Stimulated activated CD8-positive, alpha-beta memory T cell treated with anti-CD3 and anti-CD28 coated beads, Interleukin-7, amount 100 ng/mL, for 4 hours (primary cell): Measurements from ENCODE around the gene PDSS2.

Experiments used
- DNase-seq, 2 donors: peaks; one replicate each; pipeline ENCODE4 v3.0.0-alpha.2; 2020; ENCODE audit warnings: low read depth in 2 of 2

PDSS2 gene

GRCh38 chr6:107271208-107271790, 188.1 kb downstream of the PDSS2 start:
- DNase-seq, result no peak

GRCh38 chr6:107267634-107268033, 191.7 kb downstream of the PDSS2 start:
- no peak for DNase-seq

DNA sequence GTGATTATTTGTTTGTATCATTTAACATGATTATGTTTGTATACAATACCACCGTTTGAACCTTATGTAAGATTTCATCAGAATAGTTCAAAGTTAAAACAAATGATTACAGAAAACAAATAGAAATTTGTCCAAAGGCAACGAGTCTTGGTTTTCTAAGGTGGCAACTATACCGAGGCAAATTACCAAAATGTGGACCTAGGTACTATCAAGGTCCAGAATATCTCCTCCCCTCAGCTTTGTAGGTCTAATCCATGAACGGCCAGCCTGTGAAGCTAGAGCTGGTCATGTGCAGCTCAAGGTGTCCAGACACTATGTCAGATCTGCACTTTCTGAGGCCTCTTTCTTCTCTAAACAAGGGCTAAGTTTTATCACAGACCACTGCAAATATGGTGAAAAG, 192.4 kb downstream of the PDSS2 start:
- no peak for DNase-seq

DNA sequence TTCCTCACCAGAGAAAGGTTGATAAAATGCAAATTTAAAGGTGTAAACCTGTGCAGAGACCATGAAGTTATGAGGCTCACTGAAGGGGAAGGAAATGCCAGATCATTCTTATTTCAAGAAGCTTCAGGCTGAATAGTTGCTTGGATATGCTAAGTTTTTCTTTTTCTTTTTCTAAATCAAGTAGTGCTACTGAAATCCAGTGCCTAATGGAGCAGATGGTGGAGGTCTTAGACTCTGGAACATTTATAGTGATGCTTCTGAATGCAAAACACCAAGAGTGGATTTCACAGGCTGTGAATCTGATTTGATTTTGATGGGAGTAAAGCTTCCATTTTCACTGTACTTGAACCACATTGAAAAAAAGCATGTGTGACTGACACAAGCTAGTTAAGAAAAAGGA, 192.8 kb downstream of the PDSS2 start:
- DNase-seq, result no peak

GRCh38 chr6:107264357-107264840, 195.0 kb downstream of the PDSS2 start:
- no peak for DNase-seq

DNA sequence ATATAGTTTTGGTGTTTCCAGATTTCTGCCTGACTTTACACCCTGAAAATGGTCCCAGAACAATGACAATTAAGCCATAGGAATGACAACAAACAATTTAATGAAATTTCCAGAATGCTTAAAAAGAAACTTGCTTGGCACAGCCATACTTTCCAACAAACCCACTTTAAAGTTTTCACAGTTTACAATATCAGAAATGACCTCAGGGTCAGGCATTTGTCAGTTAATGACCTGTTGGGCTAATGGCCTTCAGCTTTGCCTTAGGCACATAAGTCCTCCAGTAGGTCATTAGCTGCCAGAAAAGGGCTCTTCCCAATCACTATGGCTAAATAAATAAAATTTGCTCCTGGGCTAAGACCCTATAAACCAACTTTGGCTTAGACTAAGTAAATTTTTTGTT, 199.4 kb downstream of the PDSS2 start:
- no peak for DNase-seq

- no peak for DNase-seq
These were observed 211.2 kb downstream of the PDSS2 start for GRCh38 chr6:107248147-107248546.

DNA sequence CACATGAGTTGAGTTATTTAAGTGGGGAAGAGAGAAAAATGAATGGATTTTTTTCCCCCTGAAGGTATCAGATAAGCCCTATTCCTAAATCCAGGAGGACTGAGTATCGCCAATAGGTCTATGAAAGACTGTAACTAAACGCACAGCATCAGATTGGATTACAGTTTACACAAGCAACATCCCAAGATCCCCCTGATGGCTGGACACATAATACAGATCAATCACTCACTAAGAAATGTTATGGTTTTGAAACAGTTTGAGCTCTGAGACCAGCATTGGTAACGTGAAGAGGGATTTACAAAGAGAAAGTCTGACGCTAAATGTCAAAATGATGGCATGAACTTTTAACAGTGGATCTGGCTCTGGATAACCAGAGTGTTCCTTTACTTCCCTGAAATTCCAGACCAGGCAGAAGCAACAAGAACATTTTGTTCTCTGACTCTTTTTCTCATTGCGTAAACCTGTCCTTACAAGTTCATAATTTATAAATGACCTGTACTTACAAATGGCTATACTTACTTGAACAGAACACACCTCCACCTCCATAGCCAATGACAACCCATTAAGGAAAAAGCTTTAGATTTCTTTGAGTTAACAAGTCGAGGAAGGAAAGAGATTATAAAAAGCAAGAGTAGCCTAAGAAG, 212.3 kb downstream of the PDSS2 start:
- DNase-seq, result no peak

DNA sequence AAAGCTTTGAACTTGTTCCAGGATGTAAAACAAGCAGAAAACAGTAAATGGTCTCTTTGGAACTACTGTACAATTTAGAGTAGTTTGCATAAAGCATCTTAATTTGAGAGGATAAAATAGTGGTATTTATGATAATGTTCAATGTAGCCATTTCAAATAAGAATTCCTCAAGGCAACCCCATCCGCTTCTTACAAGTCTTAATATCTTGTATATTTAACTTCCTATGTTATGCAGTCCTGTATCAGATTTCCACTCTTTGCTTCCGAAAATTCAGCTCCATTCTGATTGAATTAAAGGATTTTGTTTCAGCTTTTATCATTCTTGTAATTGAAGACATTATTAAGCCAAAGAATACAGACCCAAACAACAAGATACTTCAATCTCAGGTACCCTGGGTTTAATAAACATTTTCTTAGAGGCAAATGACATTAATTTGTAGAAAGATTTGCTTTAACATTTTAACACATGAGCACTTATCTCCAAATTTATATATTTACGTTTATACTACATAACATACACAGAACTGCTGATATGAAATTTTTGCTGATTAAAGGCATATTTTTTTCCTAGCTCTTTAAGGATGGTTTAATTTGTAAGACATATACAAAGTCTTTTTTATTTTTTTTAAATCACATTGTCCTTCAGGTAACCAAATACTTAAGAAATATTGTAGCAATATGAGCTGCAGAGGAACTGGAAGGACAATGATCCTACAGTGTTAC, 213.0 kb downstream of the PDSS2 start:
- no peak for DNase-seq

DNA sequence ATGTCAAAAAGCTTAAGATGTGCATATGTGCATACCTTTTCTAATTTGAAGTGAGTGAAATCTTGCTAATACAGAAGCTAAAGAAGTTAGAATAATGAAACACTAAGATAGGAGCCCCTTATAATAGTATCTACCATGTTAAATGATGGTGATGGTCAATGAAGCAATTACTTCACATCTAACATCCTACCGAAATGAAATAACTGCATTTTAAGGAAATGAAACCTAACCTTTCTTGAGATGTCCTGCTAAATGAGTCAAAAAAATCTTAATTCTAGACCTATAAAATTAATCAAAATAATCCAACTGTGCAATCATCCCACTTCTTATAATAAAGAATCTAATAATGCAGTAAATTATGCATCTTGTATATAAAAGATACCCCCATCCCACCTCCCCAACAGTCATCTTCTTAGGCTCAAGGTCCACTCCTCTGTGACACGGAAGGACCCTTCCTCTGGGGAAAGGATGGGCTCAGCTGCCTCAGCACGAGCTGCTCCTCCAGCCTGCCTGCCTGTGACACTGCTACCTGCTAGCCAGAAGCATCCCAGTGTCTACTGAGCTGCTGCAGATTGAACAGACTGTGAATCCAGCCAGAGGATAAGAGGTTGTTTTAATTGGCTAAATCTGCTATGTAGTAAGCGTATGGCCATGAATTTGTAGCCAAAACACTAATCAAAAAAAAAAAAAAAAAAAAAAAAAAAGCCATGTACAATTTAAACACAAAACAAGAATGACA, 214.5 kb downstream of the PDSS2 start:
- DNase-seq, result no peak

DNA sequence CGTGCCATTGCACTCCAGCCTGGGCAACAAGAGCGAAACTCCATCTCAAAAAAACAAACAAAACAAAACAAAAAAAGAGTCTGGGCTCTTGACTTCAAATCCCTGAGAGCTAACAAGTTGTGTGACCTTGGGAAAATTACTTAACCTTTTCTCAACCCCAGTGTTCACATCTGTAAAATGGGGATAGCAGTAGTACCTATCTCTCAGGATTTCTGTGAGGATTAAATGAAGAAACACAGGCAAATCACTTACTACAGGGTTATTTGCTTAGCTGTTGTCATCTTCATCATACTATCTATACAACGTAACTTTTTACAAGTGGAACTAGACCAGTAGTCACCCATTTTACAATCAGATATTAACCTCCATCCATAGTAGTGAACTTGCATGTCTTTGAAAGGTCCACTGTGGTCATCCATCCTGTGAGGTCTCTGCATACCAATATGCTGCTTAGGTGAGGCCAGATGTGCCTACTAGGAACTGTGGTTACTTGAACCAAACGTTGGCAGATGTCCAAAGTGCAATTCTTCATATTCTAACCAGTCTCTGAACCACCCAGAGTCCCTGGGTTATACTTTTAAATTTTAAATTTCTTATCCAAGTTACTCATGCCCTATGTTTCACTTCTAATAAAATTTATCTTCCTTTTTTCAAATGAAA, 215.2 kb downstream of the PDSS2 start:
- DNase-seq, result no peak

GRCh38 chr6:107243471-107243870, 215.9 kb downstream of the PDSS2 start:
- DNase-seq, result no peak

- DNase-seq, result no peak
These were observed 221.2 kb downstream of the PDSS2 start for GRCh38 chr6:107237992-107238660.

DNA sequence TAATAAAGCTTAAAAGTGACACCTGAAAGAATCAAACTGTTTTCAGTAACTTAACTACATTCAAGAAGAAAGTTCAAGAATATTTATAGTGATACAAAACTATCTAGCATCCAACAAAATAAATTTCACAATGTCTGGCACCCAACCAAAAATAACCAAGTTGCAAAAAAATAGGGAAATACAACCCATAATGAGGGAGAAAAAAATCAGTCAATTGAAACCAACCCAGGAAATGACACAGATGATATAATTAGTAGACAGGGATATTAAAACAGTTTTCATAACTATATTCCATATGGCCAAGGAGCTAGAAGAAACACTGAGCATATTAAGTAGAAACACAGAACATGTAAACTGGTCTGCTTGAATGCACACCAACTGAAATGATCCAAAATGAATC, 223.9 kb downstream of the PDSS2 start:
- DNase-seq, result no peak

GRCh38 chr6:107235007-107235406, 224.4 kb downstream of the PDSS2 start:
- DNase-seq, result no peak

DNA sequence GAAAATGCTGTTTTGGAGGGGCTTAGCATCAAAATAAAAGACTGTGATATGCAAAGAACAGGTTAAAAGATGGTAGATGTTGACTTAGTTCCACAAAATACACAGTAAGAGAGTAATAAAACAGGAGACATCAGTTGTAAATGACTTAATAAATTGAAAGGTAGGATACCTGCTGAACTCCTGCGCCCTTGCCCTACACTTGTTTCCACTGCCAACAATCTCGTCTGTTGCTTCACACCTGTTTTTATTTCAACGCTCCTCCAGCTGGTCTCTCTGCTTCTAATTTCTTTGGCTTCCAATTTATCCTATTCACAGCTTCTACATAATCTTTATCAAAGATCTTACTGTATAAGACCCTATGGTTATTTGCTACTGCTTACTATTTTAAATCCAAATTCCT, 228.1 kb downstream of the PDSS2 start:
- no peak for DNase-seq

DNA sequence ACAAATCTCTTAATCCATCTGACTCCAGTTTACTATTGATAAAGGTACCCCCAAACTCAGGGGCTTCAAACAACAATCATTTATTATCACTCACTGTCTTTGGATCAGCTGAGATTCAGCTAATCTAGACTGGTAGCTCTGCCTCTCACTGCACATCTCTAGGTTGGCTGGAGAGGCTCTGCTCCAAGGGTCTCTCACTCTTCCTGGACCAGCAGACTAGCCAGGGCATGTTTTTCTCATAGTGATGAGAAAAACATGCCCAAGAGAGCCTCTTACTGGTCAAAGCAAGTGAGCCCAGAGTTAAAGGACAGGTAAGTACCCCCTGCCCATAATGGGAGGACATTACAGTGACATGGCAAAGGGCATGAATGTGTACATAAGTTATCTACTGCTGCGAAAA, 228.9 kb downstream of the PDSS2 start:
- no peak for DNase-seq

GRCh38 chr6:107230024-107230423, 229.3 kb downstream of the PDSS2 start:
- DNase-seq, result no peak

DNA sequence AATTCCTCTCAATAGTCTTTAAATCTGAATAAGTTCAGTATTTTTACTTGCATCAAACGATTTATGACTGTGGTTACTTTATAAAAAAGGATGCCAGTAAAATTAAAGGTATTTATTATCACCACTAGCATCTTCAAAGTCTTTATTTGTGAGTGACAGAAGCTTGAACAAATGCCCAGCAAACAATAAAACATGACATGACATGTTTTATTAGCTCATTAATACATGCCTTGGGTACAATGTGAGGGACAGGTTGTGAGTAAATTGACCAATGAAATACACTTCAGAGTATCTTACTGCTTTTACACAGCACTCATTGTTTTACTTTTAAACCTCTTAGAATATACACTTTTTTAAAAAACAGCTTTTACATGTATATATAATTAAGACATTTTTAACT, 230.6 kb downstream of the PDSS2 start:
- DNase-seq, result no peak

GRCh38 chr6:107221519-107221918, 237.8 kb downstream of the PDSS2 start:
- no peak for DNase-seq

GRCh38 chr6:107219851-107220250, 239.5 kb downstream of the PDSS2 start:
- no peak for DNase-seq
